Lung (tissue), 12 donors: ENCODE data around the gene UBXN6. TPM values are rescaled to one million over a fixed set of nuclear protein-coding genes. Genes with fewer than 3 reads are reported as not detected.

Experiments used
- ATAC-seq: fragments of 200-7000 bp; cut with Tn5 transposase; one replicate; pipeline ENCODE4 v1.9.1; 2020; ENCODE audit warnings: moderate number of reproducible peaks; ENCODE audit not compliant: insufficient read depth, low FRiP score
- DNase-seq, 3 donors: peaks; one replicate each; pipeline ENCODE4 v3.0.0-alpha.2; 2013 to 2017
- H3K27ac ChIP-seq, 2 donors: one replicate each; pipeline ENCODE4 v1.5.1; 2013; ENCODE audit warnings: mild to moderate bottlenecking in 2 of 2, moderate library complexity in 2 of 2, control low read depth in 1 of 2, inconsistent platforms in 1 of 2, low read depth in 1 of 2, low read length in 1 of 2
- H3K27me3 ChIP-seq, 3 donors: one replicate each; pipeline ENCODE4 v1.5.1; 2013; ENCODE audit warnings: low read length in 2 of 3; ENCODE audit not compliant: control insufficient read depth in 3 of 3, insufficient read depth in 3 of 3
- H3K36me3 ChIP-seq, 4 donors: one replicate each; pipeline ENCODE4 v1.5.1; 2013; ENCODE audit warnings: low read length in 4 of 4, mild to moderate bottlenecking in 1 of 4, moderate library complexity in 1 of 4; ENCODE audit not compliant: control insufficient read depth in 4 of 4, insufficient read depth in 4 of 4
- H3K4me1 ChIP-seq, 5 donors: one replicate each; pipeline ENCODE4 v1.5.1; 2013; ENCODE audit warnings: low read length in 5 of 5, mild to moderate bottlenecking in 2 of 5, moderate library complexity in 1 of 5; ENCODE audit not compliant: control insufficient read depth in 5 of 5, insufficient read depth in 5 of 5
- H3K4me3 ChIP-seq: one replicate; pipeline ENCODE4 v1.5.1; 2013; ENCODE audit warnings: mild to moderate bottlenecking, control low read depth, moderate library complexity
- H3K9ac ChIP-seq, 2 donors: one replicate each; pipeline ENCODE4 v1.5.1; 2013; ENCODE audit warnings: low read length in 2 of 2, control low read depth in 1 of 2; ENCODE audit not compliant: insufficient read depth in 1 of 2
- H3K9me3 ChIP-seq, 4 donors: one replicate each; pipeline ENCODE4 v1.5.1; 2013; ENCODE audit warnings: low read length in 3 of 4, mild to moderate bottlenecking in 1 of 4, moderate library complexity in 1 of 4; ENCODE audit not compliant: control insufficient read depth in 4 of 4, insufficient read depth in 3 of 4
- CTCF ChIP-seq: IDR thresholded peaks from 2 replicates; pipeline ENCODE4 v1.5.1; 2012; ENCODE audit warnings: mild to moderate bottlenecking; ENCODE audit errors: control extremely low read depth, extremely low read depth
- WGBS, 2 donors: extraction: QIAGEN DNeasy Blood & Tissue Kit; methylation state at CpG; one replicate each; pipeline ENCODE4 v1.1.7; 2013; 5-methylcytosine and 5-hydroxymethylcytosine counted together
- polyA plus RNA-seq, 2 donors: library from polyadenylated mRNA; stranded (reverse); fragments of 200-250 nt; gene quantifications; one replicate each; pipeline ENCODE4 v1.2.1, GENCODE V29; 2013
- total RNA-seq, 2 donors: library from RNA; depleted of rRNA in 1 of 2; stranded (reverse); fragments of >200 nt in 1 of 2; gene quantifications; one replicate each; pipeline ENCODE4 v1.2.1, GENCODE V29; 2014 to 2021
- donor health status: control.
- donor health status: control.
- donor health status: Bipolar disorder and iron deficiency.
- donor health status: healthy.
- donor health status: DM: yes; HTN: yes; CAD: no.

UBXN6 gene
- total and polyA plus RNA-seq, 4 donors = 74.4 to 128 (median 98.5) TPM

DNA sequence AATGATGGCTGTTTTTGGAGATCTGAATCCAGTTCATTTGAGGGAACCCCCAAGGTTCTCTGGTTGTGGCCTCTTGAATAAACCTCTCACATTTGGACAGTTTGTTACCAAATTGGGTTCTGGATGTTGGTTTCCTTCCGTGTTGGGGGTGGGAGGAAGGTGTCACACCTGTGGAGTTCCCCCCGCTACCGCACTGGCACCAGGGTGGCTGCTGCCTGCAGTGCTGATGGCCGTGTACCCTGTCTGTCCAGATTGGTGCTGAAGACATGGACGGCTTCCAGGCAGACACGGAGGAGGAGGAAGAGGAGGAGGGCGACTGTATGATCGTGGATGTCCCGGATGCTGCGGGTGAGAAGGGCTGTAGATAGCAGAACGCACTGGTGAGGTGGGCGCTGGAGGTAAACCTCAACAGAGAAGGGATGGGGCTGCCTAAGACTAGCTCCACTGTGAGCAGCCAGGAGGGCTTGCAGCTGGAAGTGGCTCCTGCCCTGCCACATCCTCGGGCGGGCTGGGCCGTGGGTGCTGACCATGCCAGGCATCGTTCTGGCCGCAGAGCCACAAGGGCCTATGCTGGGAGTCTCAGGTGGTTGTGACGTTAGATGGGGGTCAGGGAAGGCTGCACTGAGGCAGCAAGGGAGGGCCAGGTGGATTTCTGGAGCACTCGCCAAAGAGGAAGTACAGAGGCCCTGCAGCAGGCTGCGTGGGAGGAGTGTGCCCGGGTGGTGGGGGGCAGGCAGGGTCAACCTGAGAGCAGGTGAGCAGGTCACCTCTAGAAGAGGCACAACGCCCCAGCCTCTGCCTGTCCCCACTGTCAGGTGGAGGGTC, 15.4 kb downstream of the UBXN6 start:
- Histone ChIP-seq H3K27ac (no peak overlapping the region), H3K36me3 (peaks cover 9 to 34% (median 16%) of the 10 kb centered on the region in 4 donors), H3K9ac (no peak overlapping the region), H3K4me1 (no peaks in the 10 kb centered on the region), H3K4me3 (no peak overlapping the region), H3K27me3 (no peaks in the 10 kb centered on the region), H3K9me3 (no peaks in the 10 kb centered on the region)
- TF ChIP-seq CTCF = no peak
- DNase-seq = no peak
- no peak for ATAC-seq
- 78 to 82% methylated on average over 20 to 22 of the region's 22 CpGs for WGBS, 2 donors

DNA sequence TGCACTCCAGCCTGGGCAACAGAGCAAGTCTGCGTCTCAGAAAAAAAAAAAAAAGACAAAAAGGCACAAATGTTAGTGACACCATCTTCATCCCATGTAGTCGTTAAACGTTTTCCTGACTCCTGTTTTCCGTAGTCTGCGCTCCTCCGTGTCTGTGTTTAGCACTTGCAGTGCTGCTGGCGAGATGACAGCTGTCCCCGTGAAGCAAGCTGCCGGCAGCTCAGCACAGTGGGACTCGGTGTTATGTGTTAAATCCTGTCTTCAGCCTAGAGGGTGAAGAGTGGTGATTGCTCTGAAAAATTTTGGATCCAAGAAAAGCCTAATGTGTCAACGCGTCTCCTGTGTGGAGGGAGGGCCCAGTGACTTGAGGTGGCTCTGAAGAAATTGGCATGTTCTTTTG, 18.4 kb downstream of the UBXN6 start:
- no peaks in the 10 kb centered on the region for H3K27me3 ChIP-seq
- peaks cover 0 to 10% (median 5%) of the 10 kb centered on the region in 4 donors for H3K36me3 ChIP-seq
- H3K9ac ChIP-seq = no peak overlapping the region
- TF ChIP-seq CTCF = no peak
- DNase-seq (peak in 1 of 3 donors; percentile 40), ATAC-seq (no peak)
- no peaks in the 10 kb centered on the region for H3K4me1 ChIP-seq
- no peaks in the 10 kb centered on the region for H3K9me3 ChIP-seq
- 87 to 89% methylated on average over 12 of the region's 12 CpGs for WGBS, 2 donors
- H3K4me3 ChIP-seq = no peak overlapping the region
- no peak overlapping the region for H3K27ac ChIP-seq

DNA sequence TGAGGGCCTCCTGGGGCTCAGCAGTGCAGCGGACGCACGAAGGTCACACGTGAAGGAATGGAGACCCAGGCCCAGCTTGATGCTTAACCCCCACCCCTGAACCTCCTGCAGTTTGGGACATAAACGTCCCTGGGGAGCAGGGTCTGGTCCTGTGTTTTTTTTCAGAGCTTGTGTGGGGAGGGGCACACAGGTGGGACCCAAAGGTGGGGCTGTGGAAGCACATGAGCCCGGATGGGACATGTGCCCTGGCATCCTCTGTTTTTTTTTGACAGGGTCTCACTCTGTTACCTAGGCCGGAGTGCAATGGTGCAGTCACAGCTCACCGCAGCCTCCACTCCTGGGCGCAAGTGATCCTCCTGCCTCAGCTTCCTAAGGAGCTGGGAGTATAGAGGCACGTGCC, 20.5 kb downstream of the UBXN6 start:
- no peaks in the 10 kb centered on the region for H3K4me1 ChIP-seq
- no peak for TF ChIP-seq CTCF
- no peak overlapping the region for H3K4me3 ChIP-seq
- DNase-seq (no peak), ATAC-seq (no peak)
- H3K36me3 ChIP-seq = peaks cover 2 to 12% (median 9%) of the 10 kb centered on the region in 4 donors
- H3K27ac ChIP-seq = no peak overlapping the region
- WGBS, 2 donors = 94 to 98% methylated on average over 10 of the region's 10 CpGs
- H3K27me3 ChIP-seq = no peaks in the 10 kb centered on the region
- H3K9ac ChIP-seq = no peak overlapping the region
- H3K9me3 ChIP-seq = no peaks in the 10 kb centered on the region
